Inferior parietal cortex (tissue), 1 donor: ENCODE measurements around the gene ARMS2.

Source experiments
- DNase-seq: peaks from one replicate; pipeline ENCODE4 v3.0.0-alpha.2; 2016; ENCODE audit errors: extremely low spot score

Gene ARMS2, protein sequence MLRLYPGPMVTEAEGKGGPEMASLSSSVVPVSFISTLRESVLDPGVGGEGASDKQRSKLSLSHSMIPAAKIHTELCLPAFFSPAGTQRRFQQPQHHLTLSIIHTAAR

DNA sequence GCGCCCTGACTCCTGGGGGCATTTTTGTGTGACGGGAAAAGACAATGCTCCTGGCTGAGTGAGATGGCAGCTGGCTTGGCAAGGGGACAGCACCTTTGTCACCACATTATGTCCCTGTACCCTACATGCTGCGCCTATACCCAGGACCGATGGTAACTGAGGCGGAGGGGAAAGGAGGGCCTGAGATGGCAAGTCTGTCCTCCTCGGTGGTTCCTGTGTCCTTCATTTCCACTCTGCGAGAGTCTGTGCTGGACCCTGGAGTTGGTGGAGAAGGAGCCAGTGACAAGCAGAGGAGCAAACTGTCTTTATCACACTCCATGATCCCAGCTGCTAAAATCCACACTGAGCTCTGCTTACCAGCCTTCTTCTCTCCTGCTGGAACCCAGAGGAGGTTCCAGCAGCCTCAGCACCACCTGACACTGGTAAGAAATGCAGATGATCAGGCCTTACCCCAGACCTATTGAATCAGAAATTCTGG, at the start of gene ARMS2:
ARMS2 (plus strand) TSS at position 51 of the 478 bp plus-strand sequence; CDS start at position 126, 75 bp downstream.
- DNase-seq: no peak

DNA sequence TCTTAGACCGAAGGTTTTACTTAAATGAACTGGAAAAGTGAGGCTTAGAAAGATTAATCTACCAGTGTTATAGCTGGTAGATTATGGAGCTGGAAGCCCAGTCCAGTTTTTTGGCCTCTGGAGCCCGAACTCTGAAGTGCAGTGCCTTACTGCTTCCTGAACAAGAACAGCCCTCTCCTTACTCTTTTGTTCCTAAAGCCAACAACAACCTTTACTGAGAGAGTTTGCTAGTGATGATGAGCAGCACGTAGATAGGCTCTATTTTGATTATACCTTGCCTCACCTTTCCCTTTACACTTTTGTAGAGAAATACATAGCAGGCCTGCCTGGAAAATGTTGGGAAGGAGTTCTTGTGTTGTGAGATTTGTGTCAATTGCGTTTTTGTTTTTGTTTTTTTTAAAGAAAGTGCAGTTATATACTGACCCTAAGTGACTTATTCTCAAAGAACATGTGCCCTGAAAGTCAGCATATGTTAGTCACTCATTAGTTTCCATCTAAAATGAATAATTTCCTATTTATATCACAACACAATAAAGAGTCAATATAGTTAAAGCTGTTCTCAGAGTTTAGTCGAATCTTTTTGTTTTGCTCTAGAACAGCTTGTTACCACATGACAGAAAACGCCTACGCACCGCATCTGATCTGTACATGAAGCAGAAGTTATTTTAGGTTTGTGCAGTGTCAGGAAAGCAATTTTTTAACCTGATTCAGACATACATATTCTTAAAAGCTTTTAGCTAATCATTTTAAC, 46.9 kb upstream of the ARMS2 start:
- peak; percentile 49 for DNase-seq

DNA sequence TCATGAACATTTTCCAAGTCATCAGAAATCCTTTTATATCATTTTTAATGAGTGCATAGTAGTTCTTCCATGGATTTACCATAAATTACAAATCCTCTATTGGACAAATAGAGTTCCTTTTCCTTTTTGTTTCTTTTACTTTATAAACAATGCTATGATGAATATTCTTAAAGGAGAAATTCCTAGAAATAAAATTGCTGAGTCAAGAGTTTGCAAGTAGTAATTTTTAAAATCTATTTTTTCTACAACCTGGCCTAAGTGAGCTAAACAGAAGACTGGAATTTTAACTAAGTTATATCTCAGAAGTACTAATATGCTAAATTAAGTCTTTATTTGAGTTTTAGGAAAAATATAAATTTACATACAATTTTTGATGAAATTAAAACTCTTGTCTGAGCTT, 41.1 kb upstream of the ARMS2 start:
- DNase-seq: no peak

DNA sequence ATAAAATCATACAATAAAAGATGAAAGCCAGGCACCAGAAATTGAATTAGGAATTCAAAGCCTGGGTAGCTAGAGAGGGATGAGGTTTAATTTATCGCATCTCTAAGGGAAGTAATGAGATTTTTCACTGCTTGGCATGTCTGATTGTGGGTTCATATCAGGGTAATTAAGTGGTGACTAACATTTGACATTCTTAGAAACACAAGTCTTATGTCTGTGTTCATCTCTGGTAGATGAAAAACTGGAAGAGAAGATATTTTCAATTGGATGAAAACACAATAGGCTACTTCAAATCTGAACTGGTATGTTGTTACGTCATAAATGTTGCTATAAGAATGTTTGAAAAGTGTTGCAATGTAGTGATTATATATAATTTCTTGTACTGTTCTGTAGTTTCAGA, 36.8 kb upstream of the ARMS2 start:
- no peak for DNase-seq

DNA sequence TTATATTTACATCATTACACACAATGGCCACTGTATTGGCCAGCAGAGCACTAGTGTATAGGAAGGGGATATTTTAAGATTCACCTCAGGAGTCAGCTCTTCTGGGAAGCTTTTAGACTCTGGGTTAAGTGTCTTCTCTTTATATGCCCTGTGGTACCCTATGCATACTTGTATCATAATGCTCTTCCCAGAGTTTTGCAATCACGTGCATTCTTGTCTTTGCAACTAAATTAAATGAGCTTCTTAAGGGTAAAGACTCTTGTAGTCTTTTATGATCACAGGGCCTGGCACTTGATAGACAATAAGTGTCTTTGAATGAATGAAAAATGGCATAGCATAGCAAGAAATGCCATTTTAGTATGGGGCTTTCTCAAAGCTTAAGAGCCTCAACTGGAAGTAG, 35.4 kb upstream of the ARMS2 start:
- DNase-seq: no peak

DNA sequence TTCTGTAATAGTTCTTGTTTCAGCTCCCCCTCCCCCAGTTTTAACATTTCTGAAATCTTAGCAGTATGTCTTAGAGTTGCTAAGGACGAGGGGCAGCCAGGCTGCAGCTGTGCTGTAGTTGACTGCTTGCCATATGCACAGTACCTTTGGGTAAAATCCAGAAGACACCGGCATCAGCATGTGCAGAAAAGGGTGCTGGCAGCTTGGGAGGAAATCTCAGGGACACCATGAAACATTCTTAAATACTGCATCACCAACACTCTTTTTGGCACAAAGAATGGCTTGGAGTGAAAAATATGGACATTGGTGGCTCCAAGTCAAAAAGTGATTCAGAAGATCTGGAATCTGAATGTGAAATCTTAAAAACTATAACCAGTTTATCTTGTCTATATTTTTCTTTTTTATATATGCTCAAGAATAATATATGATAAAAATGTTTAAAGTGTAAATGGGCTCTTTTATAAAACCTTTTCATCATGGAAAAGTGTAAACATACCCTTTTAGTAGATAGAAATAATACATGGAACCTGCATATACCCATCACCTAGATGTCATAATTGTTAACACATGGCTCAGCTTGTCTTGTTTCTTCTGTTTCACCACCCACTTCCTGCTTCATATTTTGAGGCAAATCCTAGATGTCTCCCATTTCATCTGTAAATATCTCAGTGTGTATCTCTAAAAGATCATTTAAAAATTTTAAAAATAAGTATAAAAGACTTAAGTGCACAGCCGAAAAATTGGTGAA, 34.4 kb upstream of the ARMS2 start:
- DNase-seq: peak; percentile 58

DNA sequence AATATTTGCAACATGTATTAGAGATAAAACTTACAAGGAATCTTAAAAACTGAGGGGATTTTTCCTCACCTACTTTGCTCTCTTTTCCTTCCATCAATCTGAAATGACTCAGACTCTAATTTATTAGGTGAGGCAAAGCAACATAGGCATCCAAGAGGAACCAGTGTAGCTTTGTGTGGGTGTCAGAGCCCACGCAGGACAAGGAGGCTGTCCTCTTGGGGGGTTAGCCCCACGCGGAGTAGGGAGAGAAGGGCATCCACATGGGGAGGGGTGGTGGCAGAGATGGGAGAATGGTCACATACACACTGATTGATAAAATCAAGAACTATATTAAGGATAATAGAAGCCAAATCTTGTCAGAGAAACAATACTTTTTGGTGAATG, 33.8 kb upstream of the ARMS2 start:
- DNase-seq: no peak

DNA sequence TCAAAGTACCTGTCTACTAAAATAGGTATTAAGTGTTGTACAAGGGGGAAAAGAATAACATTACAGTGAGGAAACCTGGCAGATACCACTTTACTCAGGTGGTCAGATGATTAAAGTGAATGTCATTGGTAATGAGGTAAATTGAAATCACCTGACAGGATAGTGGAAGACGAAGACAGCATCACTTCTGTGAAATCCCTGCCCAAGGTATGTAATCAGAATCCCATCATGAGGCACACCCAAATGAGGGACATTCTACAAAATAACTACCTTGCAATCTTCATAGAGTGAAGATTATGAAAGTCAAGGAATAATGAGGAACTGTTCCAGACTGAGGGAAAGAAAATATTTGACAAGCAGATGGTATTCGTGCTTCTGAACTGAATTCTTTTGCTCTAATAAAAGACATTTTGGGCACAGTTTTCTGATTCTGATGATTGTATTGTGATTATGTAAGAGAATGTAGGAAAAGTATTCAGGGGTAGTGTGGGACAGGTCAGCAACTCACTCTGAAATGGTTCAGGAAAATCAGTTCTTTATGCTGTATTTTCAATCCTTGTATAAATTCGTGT, 33.3 kb upstream of the ARMS2 start:
- DNase-seq: no peak

DNA sequence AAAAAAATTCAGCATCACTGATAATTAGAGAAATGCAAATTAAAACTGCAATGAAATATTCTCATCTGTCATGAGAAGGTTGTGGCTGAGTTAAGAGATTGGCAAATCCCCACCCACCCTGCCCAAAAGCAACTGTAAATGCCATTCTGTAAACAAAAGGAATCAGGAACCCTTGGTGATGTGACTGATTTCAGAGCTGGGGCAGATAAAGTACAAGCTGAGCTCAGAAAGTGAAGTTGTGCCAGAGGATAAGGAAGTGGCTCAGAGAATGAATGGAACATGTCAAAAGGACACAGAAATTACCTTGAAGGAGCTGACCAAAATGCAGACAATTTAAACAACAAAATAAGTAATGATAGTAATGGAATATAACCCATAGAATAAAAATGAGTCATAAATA, 32.7 kb upstream of the ARMS2 start:
- no peak for DNase-seq

DNA sequence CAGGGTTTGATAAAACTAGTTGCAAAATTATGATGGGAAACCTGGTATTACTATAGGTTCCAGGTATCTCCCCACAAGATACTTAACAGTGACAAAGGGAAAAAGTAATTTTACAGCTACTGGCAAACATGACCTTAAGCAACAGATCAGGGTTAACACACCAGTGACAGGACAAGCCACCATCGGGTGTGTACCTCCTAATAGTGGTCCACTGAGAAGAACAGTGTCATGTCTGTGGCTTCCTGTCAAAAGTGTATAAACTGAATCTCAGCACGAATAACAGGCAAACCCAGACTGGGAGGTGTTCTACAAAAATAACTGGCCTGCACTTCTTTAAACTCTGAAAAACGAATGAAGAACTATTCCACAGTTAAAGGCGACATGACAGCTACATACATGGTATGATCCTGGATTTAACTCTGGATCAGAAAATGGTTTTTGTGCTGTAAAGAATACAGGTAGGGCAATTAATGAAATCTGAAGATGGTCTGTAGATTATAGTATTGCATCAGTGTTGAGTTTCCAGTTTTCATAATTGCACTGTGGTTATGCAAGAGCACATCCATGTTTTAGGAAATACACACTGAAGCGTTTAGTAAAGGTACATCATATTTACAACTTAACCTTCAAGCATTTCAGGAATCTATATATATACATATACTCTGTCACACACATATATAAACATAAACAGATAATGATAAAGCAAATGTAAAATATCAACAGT, 32.0 kb upstream of the ARMS2 start:
- no peak for DNase-seq

DNA sequence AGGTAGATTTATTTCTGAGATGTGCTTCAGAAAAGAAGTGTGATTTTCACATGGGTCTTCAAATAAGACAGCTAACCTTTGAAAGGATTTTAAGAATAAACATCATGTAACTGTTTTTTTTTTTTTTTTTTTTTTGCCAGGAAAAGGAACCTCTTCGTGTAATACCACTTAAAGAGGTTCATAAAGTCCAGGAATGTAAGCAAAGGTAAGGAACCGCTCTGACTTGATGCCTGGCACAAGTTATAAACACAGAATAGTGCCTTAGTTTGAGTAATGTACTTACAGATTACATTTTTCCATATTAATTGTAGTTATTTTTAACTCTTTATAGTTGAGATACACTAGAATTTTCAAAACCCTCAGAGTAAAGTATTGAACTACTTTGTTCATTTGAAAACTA, 30.4 kb upstream of the ARMS2 start:
- no peak for DNase-seq

DNA sequence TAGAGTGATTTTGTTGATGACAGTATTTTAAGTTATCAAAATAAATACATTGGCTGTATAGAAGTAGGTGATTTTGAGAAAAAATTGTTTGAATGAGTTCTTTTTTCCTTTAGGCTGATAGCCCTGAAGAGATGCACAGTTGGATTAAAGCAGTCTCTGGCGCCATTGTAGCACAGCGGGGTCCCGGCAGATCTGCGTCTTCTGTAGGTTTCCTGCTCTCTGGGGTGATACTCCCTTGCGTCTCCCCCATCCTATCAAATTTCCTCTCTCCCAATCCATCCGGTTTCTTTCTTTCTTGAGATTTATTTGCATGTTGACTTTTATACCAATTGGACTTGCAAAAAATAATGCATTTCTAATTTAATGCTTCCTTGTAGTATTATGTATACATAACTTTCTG, 27.6 kb upstream of the ARMS2 start:
- no peak for DNase-seq

DNA sequence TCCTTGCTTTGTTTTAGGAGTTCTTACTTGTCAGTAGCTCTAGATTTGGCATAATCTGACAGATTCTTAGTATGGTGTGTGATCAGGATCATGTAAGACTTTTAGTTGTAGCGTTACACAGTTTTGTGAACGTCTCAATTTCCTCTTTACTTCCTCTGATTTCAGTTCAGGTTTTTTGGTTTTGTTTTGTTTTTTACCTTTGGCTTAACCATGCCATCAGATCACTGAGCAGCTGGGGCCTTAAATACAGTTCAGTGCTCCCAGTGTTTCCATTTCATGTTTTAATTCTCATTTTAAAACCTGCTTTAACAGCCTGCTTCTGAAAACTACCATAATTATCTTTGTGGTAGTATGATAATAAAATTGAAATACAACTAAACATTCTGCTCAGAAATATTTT, 27.2 kb upstream of the ARMS2 start:
- no peak for DNase-seq

DNA sequence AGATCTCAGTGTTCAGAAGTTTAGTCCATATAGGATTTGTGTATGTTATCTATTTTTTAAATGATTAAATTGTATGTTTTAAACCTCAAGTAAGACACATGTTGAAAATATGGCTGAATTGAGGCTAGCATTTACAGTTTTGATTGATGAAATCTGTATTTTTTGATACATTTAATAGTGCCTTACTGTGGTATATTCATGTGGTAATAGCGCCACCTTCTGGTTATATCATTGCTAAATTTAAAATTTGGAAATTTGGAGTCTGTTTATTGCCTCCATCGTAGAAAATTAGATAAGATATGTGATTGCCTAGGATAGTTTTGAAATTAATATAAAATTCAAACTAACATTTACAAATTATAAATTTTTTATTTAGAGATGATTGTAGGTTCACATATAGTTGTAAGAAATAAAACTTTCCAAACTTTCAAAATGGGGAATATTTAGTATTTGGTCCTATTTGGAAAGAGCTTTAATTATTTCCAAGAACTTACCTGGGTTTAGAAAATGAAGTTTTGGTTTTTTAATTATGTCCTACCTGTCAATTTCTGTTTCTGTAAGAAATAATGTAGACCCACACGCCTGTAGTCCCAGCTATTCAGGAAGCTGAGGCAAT, 19.1 kb upstream of the ARMS2 start:
- peak; percentile 88 for DNase-seq

DNA sequence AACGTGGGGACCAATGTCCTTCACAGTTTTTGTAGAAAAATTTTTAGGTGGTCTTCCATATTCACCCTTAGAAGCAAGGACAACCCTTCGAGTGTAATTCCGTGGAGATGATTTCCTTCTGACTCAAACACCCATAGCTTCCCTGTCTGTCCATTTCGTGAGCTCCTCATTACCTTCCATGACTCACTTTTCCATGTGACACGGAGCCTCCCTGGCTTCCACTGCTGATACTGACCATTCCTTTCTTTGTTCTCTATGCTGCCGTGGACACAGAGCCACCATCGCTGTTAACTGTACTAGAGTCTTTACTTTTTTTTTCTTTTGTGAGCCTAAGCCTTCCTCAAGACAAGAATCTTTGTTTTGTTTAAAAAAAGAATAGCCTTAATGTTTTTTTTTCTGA, 12.5 kb upstream of the ARMS2 start:
- DNase-seq: no peak

DNA sequence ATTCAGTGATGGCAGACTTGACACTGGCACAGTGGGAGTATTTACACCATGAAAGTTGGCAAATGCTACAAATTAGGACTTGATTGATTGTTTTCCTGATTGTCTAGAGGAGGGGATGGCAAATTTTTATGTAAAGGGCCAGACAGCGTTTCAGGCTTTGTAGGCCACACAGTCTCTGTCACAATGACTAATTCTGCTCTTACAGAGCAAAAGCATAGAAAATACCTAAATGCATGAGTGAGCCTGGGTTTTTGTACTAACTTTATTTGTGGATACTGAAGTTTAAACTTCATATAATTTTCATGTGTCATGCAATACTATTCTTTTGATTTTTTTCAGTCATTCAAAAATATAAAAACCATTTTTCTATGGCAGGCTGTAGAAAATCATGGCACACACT, 9.0 kb upstream of the ARMS2 start:
- DNase-seq: no peak

DNA sequence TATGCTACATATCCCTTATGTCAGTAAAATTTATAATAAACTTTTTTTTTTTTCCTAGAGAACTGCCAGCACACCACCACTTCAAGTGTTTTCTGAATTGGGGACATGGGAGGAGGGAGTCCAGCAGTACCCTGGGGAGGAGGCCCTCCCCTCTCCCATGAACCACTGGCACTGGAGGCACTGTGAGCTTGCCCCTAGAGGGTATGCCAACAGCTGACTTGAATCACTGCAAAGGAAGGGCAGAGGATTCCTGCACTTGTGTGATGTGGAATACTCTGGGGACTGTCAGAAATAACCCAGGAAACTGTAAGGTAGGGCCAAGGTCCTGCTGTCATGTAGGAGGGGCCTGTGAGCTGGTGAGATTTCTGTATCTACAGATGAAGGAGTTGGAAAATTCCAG, 8.5 kb upstream of the ARMS2 start:
- no peak for DNase-seq

DNA sequence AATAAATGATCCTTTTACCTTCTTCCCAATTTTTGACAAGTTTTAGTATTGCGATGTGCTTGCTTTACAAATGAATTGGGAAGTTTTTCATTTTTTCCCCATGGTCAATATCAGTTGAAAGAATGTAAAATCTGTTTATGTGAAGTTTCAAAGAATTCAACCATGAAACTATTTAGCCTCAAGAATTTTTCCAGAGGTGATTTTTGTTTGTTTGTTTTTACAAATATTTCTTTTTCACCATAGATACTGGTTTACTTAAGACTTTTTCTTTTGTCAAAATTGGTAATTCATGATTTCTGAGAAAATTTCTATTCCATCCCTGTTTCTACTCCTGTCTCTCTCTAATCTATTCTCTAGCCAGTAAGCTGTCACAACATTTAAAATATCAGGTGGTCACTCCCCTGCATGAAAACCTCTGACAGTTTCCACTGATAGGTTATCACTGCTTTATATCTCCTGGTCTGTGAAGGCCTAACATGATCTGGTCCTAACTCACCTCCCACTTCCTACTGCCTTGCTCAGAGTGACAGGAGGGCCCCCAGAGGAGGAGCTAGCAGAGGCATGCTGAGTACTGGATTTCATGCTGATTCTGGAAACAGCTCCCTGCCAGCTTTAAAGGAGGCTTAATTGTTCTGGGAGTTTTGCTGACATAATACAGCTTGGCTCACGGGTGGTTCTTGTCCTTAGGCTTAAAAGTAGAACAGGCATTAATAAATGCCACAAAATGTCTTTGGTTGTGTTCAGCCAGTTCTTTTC, 7.6 kb upstream of the ARMS2 start:
- no peak for DNase-seq

DNA sequence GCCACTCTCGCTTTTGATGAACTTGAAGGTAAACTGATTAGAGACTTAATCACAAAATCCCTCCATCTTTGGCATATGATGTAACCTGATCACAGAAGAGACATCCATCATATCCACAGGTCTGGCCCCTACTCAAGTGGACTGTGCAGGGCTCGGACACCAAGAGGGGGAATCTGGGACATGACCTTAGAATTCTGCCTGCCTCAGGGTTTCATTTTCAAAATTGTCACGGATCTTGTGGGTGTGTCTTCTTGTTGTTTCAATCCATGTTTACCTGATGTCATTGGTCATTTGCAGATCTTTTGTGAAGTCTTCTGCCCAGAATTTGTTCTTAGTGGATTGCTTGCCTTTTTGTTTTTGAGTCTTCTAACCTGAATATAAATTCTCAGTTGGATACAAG, 5.9 kb upstream of the ARMS2 start:
- no peak for DNase-seq

DNA sequence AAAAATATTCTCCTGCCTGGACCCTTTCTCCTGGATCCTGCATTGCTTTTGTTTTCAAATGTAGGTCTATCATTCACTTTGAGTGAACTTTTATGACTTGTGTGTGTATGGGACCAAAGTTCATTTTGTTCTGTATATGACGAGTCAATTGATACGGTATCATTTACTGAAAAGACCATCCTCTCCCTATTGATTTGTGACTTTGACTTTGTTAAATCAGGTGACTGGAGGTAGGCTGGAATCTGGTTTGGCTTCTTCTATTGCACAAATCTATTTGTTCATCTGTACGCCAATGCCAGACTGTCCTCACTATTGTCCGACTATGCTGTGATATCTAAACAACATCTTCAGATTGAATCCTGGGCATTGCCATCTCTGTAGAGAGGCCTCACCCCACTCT, 5.3 kb upstream of the ARMS2 start:
- no peak for DNase-seq
